SK-N-SH (cell line): ENCODE results near the gene PDF. TPM values are rescaled to one million over a fixed set of nuclear protein-coding genes. Genes with fewer than 3 reads are reported as not detected.

Experiments used
- CTCF ChIA-PET: fragments of 300-600, 350-600 bp; formaldehyde crosslinking; extraction: SDS; loops from one replicate; lab custom pipeline; 2021; lab: Yijun Ruan, JAX
- POLR2A ChIA-PET: fragments of 350-600 bp; sonication (Branson Sonifier 250); formaldehyde crosslinking; extraction: SDS; loops from one replicate; lab custom pipeline; 2020; ENCODE audit warnings: antibody characterized with exemption, inconsistent platforms; lab: Yijun Ruan, JAX
- DNase-seq: peaks from one replicate; pipeline ENCODE4 v3.0.0; 2012
- H2AFZ ChIP-seq: fragments of 200-600 bp; sonication (generic); 2 replicates; pipeline ENCODE4 v1.8.1; 2016; ENCODE audit warnings: antibody characterized with exemption, mild to moderate bottlenecking, low read depth
- H3F3A ChIP-seq: fragments of 200-600 bp; sonication (generic); replicated peaks from 2 replicates; pipeline ENCODE3; 2016; ENCODE audit warnings: antibody characterized with exemption, mild to moderate bottlenecking; ENCODE audit not compliant: insufficient read depth
- H3K27ac ChIP-seq, 2 experiments: fragments of 200-500 bp in 1 of 2; fragments of 200-600 bp in 1 of 2; sonication (Bioruptor generic) in 1 of 2; sonication (generic), shearing (Covaris generic) in 1 of 2; 2 replicates each; pipeline versions ENCODE4 v1.5.1 to v1.6.1; 2014 to 2016; ENCODE audit warnings: low read depth in 2 of 2, inconsistent platforms in 1 of 2, low read length in 1 of 2, mild to moderate bottlenecking in 1 of 2, mixed read lengths in 1 of 2
- H3K27me3 ChIP-seq: fragments of 200-600 bp; sonication (generic), shearing (Covaris generic); 2 replicates; pipeline ENCODE4 v1.6.1; 2016; ENCODE audit warnings: mixed run types; ENCODE audit not compliant: insufficient read depth
- H3K36me3 ChIP-seq, 2 experiments: fragments of 200-500 bp in 1 of 2; fragments of 200-600 bp in 1 of 2; sonication (Bioruptor generic) in 1 of 2; sonication (generic) in 1 of 2; replicated peaks in 1 of 2; 2 replicates each; pipeline versions ENCODE3 to v1.5.1; 2014 to 2016; ENCODE audit warnings: low read length in 1 of 2, mild to moderate bottlenecking in 1 of 2; ENCODE audit not compliant: insufficient read depth in 2 of 2, control insufficient read depth in 1 of 2
- H3K4me1 ChIP-seq, 2 experiments: fragments of 200-500 bp in 1 of 2; fragments of 200-600 bp in 1 of 2; sonication (Bioruptor generic) in 1 of 2; sonication (generic), shearing (Covaris generic) in 1 of 2; 2 replicates each; pipeline versions ENCODE4 v1.5.1 to v1.6.1; 2014 to 2016; ENCODE audit warnings: low read depth in 1 of 2, low read length in 1 of 2, mixed run types in 1 of 2; ENCODE audit not compliant: insufficient read depth in 2 of 2, control insufficient read depth in 1 of 2
- H3K4me2 ChIP-seq: fragments of 200-600 bp; sonication (generic), shearing (Covaris generic); 2 replicates; pipeline ENCODE4 v1.6.1; 2017; ENCODE audit warnings: mixed run types
- H3K4me3 ChIP-seq, 2 experiments: fragments of 200-500 bp in 1 of 2; fragments of 200-600 bp in 1 of 2; sonication (Bioruptor generic) in 1 of 2; sonication (generic), shearing (Covaris generic) in 1 of 2; 2 replicates each; pipeline versions ENCODE4 v1.5.1 to v1.8.1; 2014 to 2016; ENCODE audit warnings: low read depth in 2 of 2, inconsistent platforms in 1 of 2, low read length in 1 of 2, mild to moderate bottlenecking in 1 of 2, mixed read lengths in 1 of 2, moderate library complexity in 1 of 2
- H3K79me2 ChIP-seq: fragments of 200-600 bp; sonication (generic); 2 replicates; pipeline ENCODE4 v1.8.1; 2017; ENCODE audit warnings: mild to moderate bottlenecking; ENCODE audit not compliant: insufficient read depth
- H3K9ac ChIP-seq: fragments of 200-600 bp; sonication (generic); 2 replicates; pipeline ENCODE4 v1.6.1; 2017; ENCODE audit warnings: mixed run types
- H3K9me2 ChIP-seq: fragments of 200-600 bp; sonication (generic); 2 replicates; pipeline ENCODE4 v1.6.1; 2017; ENCODE audit warnings: mixed run types
- H3K9me3 ChIP-seq: fragments of 200-600 bp; sonication (generic); 2 replicates; pipeline ENCODE4 v1.6.1; 2017; ENCODE audit warnings: mixed run types, mild to moderate bottlenecking, moderate library complexity
- H4K20me1 ChIP-seq: fragments of 200-600 bp; sonication (generic); 2 replicates; pipeline ENCODE4 v1.6.1; 2017; ENCODE audit warnings: mild to moderate bottlenecking, mixed run types; ENCODE audit not compliant: insufficient read depth
- EZH2phosphoT487 ChIP-seq: fragments of 200-600 bp; sonication (generic); IDR thresholded peaks from 2 replicates; pipeline ENCODE4 v1.6.1; 2017; ENCODE audit warnings: low read depth, mixed run types, mild to moderate bottlenecking, antibody characterized with exemption, moderate library complexity, borderline replicate concordance
- FOXJ3 ChIP-seq: sonication (generic); formaldehyde crosslinking; IDR thresholded peaks from 2 replicates; pipeline ENCODE4 v1.5.1; 2020; ENCODE audit warnings: mild to moderate bottlenecking, missing genetic modification reagents
- MEF2A ChIP-seq: IDR thresholded peaks from 2 replicates; pipeline ENCODE4 v1.4.0; 2012; ENCODE audit warnings: low read depth, borderline replicate concordance
- MXI1 ChIP-seq: IDR thresholded peaks from 2 replicates; pipeline ENCODE4 v1.6.1; 2012; ENCODE audit warnings: mild to moderate bottlenecking, low read depth, low read length, improper control_type of control experiment
- NRF1 ChIP-seq: IDR thresholded peaks from 2 replicates; pipeline ENCODE4 v1.6.1; 2012; ENCODE audit warnings: low read depth, mild to moderate bottlenecking, low read length
- PBX3 ChIP-seq: IDR thresholded peaks from 2 replicates; pipeline ENCODE4; 2012
- POLR2AphosphoS5 ChIP-seq: IDR thresholded peaks from 2 replicates; pipeline ENCODE4 v1.6.1; 2012; ENCODE audit warnings: low read depth, low read length
- RAD21 ChIP-seq: IDR thresholded peaks from 2 replicates; pipeline ENCODE4 v1.6.1; 2012; ENCODE audit warnings: mild to moderate bottlenecking, low read length
- RCOR1 ChIP-seq: fragments of 150-350 bp; IDR thresholded peaks from 2 replicates; pipeline ENCODE4 v1.6.1; 2017; ENCODE audit warnings: antibody characterized with exemption, low read length
- REST ChIP-seq: IDR thresholded peaks from 2 replicates; pipeline ENCODE4 v1.6.1; 2012; ENCODE audit warnings: mild to moderate bottlenecking, low read depth, low read length, moderate library complexity
- RXRA ChIP-seq: IDR thresholded peaks from 2 replicates; pipeline ENCODE4 v1.4.0; 2012; ENCODE audit warnings: low read depth, mild to moderate bottlenecking, borderline replicate concordance
- SMC3 ChIP-seq: IDR thresholded peaks from 2 replicates; pipeline ENCODE4 v1.6.1; 2012; ENCODE audit warnings: low read depth, low read length, improper control_type of control experiment
- TCF12 ChIP-seq: IDR thresholded peaks from 2 replicates; pipeline ENCODE4 v1.4.0; 2012
- YY1 ChIP-seq: IDR thresholded peaks from 2 replicates; pipeline ENCODE4 v1.4.0; 2012; ENCODE audit warnings: low read depth, mild to moderate bottlenecking
- WGBS: methylation state at CpG from one replicate; pipeline ENCODE4 v1.1.6; 2017; ENCODE audit warnings: low lambda C conversion rate; 5-methylcytosine and 5-hydroxymethylcytosine counted together
- polyA plus RNA-seq, 3 experiments: library from polyadenylated mRNA; depleted of rRNA; stranded (reverse); fragments of >200 nt; gene quantifications; 2 replicates each; pipeline ENCODE4 v1.2.3, GENCODE V29; 2012
- TF ChIP-seq, protein P1 (sequence below): fragments of 150-350 bp; IDR thresholded peaks from 2 replicates; pipeline ENCODE4 v1.6.1; 2016; ENCODE audit warnings: mild to moderate bottlenecking, low read depth, low read length
- TF ChIP-seq, protein P2 (sequence below): fragments of 200-600 bp; sonication (generic); IDR thresholded peaks from 2 replicates; pipeline ENCODE4 v1.6.1; 2017; ENCODE audit warnings: antibody characterized with exemption, mild to moderate bottlenecking, moderate library complexity
- TF ChIP-seq, protein P3 (sequence below): IDR thresholded peaks from 2 replicates; pipeline ENCODE4 v1.4.0; 2012; ENCODE audit warnings: low read depth, borderline replicate concordance
- TF ChIP-seq, protein P4 (sequence below): IDR thresholded peaks from 2 replicates; pipeline ENCODE4 v1.4.0; 2012; ENCODE audit warnings: low read depth, borderline replicate concordance

Gene PDF
- polyA plus RNA-seq, 1 of the 3 experiments (the other 2 are of a cell fraction): 22.0 TPM

DNA sequence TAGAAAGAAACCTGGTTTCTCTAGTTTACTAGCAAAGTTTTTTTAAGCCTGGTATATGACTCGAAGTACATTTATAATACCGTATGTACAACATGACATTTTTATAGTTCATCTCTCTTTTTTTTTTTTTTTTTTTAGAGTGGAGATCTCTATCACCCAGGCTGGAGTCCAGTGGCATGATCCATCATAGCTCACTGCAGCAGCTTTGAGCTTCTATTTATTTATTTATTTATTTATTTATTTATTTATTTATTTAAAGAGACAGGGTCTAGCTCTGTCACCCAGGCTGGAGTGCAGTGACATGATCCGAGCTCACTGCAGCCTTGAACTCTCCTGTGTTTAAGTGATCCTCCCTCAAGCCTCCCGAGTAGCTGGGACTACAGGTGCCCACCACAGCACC, 45.1 kb downstream of the PDF start:
- Histone ChIP-seq H3K9me3 (no peaks in the 10 kb centered on the region), H3K27me3 (no peaks in the 10 kb centered on the region), H3F3A (no peaks in the 10 kb centered on the region), H3K36me3 (peaks cover 0 to 32% of the 10 kb centered on the region in 2 experiments), H3K27ac (0 out of 4 replicates have a peak overlapping the region, but pooled peaks of 1 of the 2 experiments have one; percentile 17), H2AFZ (no peak overlapping the region), H3K4me1 (peaks cover 0 to 5% of the 10 kb centered on the region in 2 experiments; a peak in 1 of 4 replicates), H4K20me1 (no peaks in the 10 kb centered on the region), H3K4me2 (no peak overlapping the region), H3K4me3 (no peak overlapping the region), H3K9ac (no peak overlapping the region), H3K79me2 (peaks cover 33% of the 10 kb centered on the region), H3K9me2 (no peaks in the 10 kb centered on the region)
- POLR2A ChIA-PET: no interaction called here
- no peak for DNase-seq
- TF ChIP-seq RXRA: no peak
- no peak for TF ChIP-seq RCOR1
- TF ChIP-seq NRF1: no peak
- no peak for TF ChIP-seq MXI1
- TF ChIP-seq, protein P1, sequence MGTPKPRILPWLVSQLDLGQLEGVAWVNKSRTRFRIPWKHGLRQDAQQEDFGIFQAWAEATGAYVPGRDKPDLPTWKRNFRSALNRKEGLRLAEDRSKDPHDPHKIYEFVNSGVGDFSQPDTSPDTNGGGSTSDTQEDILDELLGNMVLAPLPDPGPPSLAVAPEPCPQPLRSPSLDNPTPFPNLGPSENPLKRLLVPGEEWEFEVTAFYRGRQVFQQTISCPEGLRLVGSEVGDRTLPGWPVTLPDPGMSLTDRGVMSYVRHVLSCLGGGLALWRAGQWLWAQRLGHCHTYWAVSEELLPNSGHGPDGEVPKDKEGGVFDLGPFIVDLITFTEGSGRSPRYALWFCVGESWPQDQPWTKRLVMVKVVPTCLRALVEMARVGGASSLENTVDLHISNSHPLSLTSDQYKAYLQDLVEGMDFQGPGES: no peak
- no peak for TF ChIP-seq POLR2AphosphoS5
- TF ChIP-seq, protein P2, sequence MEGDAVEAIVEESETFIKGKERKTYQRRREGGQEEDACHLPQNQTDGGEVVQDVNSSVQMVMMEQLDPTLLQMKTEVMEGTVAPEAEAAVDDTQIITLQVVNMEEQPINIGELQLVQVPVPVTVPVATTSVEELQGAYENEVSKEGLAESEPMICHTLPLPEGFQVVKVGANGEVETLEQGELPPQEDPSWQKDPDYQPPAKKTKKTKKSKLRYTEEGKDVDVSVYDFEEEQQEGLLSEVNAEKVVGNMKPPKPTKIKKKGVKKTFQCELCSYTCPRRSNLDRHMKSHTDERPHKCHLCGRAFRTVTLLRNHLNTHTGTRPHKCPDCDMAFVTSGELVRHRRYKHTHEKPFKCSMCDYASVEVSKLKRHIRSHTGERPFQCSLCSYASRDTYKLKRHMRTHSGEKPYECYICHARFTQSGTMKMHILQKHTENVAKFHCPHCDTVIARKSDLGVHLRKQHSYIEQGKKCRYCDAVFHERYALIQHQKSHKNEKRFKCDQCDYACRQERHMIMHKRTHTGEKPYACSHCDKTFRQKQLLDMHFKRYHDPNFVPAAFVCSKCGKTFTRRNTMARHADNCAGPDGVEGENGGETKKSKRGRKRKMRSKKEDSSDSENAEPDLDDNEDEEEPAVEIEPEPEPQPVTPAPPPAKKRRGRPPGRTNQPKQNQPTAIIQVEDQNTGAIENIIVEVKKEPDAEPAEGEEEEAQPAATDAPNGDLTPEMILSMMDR: no peak
- TF ChIP-seq TCF12: no peak
- TF ChIP-seq, protein P3, sequence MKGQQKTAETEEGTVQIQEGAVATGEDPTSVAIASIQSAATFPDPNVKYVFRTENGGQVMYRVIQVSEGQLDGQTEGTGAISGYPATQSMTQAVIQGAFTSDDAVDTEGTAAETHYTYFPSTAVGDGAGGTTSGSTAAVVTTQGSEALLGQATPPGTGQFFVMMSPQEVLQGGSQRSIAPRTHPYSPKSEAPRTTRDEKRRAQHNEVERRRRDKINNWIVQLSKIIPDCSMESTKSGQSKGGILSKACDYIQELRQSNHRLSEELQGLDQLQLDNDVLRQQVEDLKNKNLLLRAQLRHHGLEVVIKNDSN: no peak
- TF ChIP-seq FOXJ3 (CRISPR knock-in tag): no peak
- no peak for TF ChIP-seq EZH2phosphoT487
- TF ChIP-seq, protein P4, sequence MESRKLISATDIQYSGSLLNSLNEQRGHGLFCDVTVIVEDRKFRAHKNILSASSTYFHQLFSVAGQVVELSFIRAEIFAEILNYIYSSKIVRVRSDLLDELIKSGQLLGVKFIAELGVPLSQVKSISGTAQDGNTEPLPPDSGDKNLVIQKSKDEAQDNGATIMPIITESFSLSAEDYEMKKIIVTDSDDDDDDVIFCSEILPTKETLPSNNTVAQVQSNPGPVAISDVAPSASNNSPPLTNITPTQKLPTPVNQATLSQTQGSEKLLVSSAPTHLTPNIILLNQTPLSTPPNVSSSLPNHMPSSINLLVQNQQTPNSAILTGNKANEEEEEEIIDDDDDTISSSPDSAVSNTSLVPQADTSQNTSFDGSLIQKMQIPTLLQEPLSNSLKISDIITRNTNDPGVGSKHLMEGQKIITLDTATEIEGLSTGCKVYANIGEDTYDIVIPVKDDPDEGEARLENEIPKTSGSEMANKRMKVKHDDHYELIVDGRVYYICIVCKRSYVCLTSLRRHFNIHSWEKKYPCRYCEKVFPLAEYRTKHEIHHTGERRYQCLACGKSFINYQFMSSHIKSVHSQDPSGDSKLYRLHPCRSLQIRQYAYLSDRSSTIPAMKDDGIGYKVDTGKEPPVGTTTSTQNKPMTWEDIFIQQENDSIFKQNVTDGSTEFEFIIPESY: no peak
- TF ChIP-seq SMC3: no peak
- no peak for TF ChIP-seq RAD21
- TF ChIP-seq YY1: no peak
- TF ChIP-seq REST: no peak
- TF ChIP-seq PBX3: no peak
- TF ChIP-seq MEF2A: no peak
- CTCF ChIA-PET: interaction anchor here (1.0 to 8.1 kb wide), 7 partner anchors 23 to 383 kb away, joined by 3 to 95 read pairs (median 5); partner anchors contain the start of gene SNTB2
- 71% methylated on average over 4 of the region's 4 CpGs for WGBS
